HG03060 (cell line): Measurements from ENCODE around the gene EFHD2.
"Not testable (repeated sequence)": the region's sequence is repeated elsewhere in the genome, so short reads cannot be mapped to it uniquely, and the experiment has no call there.

Source experiments
- ATAC-seq: cut with Tn5 transposase; IDR thresholded peaks from one replicate; pipeline ENCODE4 v1.9.1; 2021; ENCODE audit warnings: low read depth, moderate number of reproducible peaks; ENCODE audit not compliant: unreplicated experiment

Gene EFHD2

DNA sequence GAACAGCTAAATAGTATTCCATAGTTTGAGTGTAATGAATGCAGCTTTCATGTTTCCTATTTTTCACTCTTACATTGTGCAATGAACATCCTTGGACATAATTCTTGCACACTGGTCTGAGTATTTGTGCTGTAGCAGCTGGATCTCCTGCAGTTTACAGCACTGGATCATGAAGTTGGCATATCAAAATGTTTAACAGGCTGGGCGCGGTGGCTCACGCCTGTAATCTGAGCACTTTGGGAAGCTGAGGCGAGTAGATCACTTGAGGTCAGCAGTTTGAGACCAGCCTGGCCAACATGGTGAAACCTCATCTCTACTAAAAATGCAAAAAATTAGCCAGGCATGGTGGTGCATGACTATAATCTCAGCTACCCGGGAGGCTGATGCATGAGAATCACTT is 61.4 kb downstream of the EFHD2 start:
- ATAC-seq, result not testable (repeated sequence)

DNA sequence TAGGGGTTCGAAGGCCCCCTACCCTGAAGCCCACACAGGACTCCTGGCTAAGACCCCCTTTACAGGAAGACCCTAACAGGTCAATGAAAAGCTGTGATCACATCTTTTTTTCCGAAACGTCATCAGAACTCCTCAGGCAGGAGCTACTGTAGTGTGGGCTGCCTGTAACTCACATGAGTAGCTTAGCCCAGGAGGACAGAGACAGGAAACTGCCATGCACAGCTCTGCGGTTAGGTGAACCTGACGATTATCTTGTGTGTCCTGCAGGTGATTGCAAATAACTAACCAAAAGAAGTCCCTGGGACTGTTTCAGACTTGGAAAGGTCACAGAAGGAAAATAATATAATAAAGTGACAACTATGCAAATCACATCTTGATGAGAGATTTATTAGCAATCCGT is 62.0 kb downstream of the EFHD2 start:
- ATAC-seq, result not testable (repeated sequence)

DNA sequence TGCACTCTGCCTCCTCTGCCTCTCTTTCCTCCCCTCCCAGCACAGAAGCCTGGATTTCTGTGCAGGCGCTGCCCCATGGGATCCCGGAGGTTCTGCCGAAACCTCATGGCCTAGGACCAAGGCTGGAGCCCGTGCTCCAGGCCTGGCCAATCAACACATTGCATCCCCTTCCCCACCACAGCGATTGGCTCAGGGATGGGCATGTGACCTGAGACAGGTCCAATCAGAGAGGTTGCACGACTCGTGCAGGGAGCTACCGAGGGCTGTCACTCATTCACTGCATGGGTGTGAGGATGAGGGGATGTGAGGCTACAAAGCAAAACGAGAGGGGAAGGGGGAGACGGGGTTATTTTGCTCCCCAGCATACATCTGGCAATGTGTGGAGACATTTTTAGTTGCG is 62.9 kb downstream of the EFHD2 start:
- no peak for ATAC-seq

DNA sequence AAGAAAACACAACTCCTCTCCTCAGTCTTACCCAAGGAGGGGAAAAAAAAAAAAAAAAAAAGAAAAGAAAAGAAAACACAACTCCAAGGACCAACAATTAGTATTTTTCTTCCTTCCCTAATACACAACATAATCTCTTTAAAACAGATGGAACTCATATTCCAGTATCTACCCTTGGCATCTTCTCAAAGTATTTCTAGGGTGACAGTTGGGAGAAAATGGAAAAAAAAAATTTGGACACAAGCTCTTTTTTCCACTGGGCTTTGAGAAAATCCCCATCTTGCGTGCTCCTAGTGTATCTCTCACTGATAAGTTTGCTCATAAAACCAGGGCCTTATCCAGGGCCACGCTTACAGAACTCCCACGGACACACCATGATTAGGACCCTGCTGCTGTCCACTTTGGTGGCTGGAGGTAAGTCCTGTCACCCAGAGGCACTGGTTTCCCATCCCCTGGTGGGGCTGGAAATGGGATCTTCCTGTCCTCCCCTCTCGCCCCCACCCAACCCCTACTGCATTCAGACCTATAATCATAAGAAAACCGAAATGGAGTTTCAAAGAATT is 66.1 kb downstream of the EFHD2 start, which contains the start of gene CELA2B:
TSS of gene CELA2B (plus strand) at position 353 of the 563 bp plus-strand sequence. CDS start at position 375, 22 bp downstream.
- no peak for ATAC-seq

DNA sequence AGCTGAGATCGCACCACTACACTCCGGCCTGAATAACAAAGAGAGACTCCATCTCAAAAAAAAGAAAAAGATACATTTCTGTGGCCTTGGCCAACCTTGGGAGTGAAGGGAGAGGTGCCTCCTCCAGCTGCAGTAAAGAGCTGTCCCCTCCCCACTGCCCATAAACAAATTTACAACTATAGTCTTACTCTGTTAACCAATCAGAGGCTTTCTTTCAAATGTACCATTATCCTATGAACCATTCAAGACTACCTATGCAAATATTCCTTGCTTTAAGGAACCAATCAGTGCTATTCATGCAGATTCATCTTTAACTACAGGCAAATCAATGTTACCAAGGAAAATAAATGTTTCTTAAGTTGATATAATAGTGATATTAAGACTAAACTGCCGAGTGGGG is 67.2 kb downstream of the EFHD2 start:
- ATAC-seq, result no peak

DNA sequence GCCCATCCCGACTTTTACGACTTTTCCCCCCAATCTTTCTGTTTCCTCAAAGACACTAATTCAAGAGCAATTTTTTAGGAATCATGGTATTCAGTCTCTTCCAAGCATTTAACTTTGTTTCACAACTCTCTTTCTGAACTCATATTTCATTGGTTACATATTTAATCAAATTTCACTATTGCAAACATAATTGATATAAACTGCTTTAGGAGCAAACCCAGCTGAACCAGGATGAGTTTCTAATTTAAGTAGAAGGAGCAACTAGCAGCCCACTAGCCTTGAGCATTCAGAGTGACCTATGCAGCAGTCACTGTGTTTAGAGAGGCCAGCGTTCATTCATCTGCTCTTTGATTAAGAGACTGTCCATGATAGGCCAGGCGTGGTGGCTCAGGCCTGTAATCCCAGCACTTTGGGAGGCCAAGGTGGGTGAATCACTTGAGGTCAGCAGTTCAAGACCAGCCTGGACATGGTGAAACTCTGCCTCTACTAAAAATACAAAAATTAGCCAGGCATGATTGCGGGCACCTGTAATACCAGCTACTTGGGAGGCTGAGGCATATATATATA is 68.0 kb downstream of the EFHD2 start:
- ATAC-seq, result no peak
